AG09309 (cell line): ENCODE measurements around the gene SLC25A36.

ENCODE experiments used
- DNase-seq: peaks from one replicate; pipeline ENCODE4 v3.0.0-alpha.2; 2010; ENCODE audit warnings: low read depth
- H3K4me3 ChIP-seq: 2 replicates; pipeline ENCODE4 v1.5.1; 2011; ENCODE audit warnings: mild to moderate bottlenecking, low read depth, low read length, moderate library complexity; ENCODE audit not compliant: control insufficient read depth
- CTCF ChIP-seq: IDR thresholded peaks from 2 replicates; pipeline ENCODE4 v1.5.1; 2011; ENCODE audit warnings: mild to moderate bottlenecking, low read depth, low read length, inconsistent platforms; ENCODE audit not compliant: insufficient read depth, control insufficient read depth; ENCODE audit errors: missing control alignments

Gene SLC25A36

GRCh38 chr3:141020143-141020830, 78.7 kb downstream of the SLC25A36 start:
- no peak for DNase-seq
- H3K4me3 ChIP-seq = no peak overlapping the region
- TF ChIP-seq CTCF = no peak

- no peak overlapping the region for H3K4me3 ChIP-seq
- DNase-seq = no peak
- TF ChIP-seq CTCF = no peak
Observed at GRCh38 chr3:141021261-141021660, 79.6 kb downstream of the SLC25A36 start.
